DMS114 treated with DMSO at 0.1 percent for 48 hours (cell line): ENCODE data around the gene BAIAP3.

ENCODE experiments used
- DNase-seq: peaks from one replicate; lab custom pipeline; 2025; ENCODE audit not compliant: unreplicated experiment; lab: John Stamatoyannopoulos, UW

The BAIAP3 gene

DNA sequence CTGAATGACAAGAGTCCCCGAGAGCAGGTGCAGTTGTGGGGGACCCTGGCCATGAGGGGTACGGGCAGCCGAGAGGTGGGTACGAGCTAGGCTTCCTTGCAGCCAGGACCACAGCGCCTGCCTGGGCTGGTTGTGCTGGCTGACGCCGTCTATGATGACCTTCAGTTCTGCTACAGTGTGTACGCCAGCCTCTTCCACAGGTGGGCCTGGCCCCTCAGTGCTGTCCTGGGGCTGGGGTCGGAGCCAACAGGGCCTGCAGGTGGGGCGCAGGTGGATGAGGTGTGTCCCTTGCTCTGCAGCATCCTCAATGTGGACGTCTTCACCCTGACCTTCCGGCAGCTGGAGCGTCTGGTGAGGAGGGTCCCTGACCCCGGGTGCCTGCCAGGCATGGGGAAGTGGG lies 11.1 kb downstream of the BAIAP3 start:
- DNase-seq, result no peak

GRCh38 chr16:1345087-1345486 lies 11.6 kb downstream of the BAIAP3 start:
- no peak for DNase-seq

DNA sequence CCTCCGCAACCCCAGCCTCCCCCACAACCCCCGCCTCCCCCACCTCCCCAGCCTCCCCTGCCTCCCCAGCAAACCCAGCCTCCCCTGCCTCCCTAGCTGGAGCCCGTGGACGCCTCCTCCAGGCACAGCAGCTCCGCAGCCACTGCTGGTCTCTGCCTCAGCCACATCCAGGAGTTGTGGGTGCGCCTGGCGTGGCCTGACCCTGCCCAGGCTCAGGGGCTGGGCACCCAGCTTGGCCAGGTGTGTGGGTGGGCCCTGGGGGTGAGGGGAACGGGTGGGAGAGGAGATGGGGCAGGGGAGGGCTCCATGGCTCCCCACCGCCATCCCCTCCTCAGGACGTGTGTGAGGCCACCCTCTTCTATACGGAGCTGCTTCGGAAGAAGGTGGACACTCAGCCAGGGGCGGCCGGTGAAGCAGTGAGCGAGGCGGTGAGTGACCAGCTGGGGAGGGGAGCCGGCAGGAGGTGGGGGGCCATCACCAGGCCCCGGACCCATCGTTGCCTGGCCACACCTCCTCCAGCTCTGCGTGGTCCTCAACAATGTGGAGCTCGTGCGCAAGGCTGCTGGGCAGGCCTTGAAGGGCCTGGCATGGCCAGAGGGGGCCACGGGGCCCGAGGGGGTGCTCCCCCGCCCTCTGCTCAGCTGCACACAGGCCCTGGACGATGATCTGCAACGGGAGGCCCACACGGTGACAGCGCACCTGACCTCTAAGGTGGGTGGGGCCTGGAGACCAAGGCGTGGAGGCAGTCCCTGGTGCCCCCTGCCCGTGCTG lies 12.4 kb downstream of the BAIAP3 start:
- DNase-seq, result no peak

DNA sequence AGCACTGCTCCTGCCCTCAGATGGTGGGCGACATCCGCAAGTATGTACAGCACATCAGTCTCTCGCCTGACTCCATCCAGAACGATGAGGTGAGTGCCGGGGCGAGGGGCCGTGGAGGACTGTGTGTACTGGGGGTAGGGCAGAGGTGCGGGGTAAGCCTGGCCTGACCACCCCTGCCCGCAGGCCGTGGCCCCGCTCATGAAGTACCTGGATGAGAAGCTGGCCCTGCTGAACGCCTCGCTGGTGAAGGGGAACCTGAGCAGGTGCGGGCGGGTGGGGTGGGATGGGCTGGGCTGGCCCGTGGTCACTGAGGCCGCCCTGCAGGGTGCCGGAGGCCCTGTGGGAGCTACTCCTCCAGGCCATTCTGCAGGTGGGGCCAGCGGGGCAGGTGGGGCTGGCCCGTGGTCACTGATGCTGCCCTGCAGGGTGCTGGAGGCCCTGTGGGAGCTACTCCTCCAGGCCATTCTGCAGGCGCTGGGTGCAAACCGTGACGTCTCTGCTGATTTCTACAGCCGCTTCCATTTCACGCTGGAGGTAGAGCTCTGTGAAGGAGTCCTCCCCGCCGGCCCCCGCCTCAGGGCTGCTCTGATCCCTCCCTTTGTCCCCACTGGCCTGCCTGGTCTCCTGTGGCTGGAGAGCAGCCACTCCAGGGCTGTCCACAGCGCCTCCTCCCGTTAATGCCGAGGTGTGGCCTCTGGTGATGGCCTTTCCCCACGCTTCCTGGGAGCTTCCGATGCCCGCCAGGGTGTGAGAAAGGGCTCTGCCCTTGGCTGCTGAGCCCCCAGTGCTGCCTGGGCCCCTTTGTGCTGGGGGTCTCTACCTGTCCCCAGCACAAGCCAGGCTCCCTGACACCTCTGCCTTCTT lies 13.2 kb downstream of the BAIAP3 start:
- no peak for DNase-seq

DNA sequence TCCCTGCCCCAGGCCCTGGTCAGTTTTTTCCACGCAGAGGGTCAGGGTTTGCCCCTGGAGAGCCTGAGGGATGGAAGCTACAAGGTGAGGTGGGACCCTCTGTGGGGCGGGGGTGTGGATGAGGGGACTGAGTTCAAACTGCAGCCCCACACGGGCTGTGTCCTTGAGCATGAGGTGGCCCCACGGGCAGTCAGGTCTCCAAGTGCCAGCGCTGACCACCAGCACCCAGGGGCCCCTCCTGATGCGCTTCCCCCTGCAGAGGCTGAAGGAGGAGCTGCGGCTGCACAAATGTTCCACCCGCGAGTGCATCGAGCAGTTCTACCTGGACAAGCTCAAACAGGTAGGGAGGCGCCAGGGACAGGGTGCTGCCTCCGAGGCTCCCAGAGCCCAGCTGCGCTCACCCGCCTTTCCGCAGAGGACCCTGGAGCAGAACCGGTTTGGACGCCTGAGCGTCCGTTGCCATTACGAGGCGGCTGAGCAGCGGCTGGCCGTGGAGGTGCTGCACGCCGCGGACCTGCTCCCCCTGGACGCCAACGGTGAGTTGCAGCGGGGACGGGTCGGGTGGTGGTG lies 13.9 kb downstream of the BAIAP3 start:
- no peak for DNase-seq

DNA sequence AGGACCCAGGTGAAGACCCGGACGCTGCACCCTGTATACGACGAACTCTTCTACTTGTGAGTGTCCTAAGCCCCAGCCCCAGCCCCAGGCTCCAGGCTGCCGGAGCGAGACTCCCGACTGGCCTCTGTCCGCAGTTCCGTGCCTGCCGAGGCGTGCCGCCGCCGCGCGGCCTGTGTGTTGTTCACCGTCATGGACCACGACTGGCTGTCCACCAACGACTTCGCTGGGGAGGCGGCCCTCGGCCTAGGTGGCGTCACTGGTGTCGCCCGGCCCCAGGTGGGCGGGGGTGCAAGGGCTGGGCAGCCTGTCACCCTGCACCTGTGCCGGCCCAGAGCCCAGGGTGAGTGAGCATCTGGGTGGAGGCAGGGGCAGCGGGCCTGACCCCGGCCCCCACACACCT lies 14.5 kb downstream of the BAIAP3 start:
- no peak for DNase-seq

GRCh38 chr16:1348441-1348840 lies 15.0 kb downstream of the BAIAP3 start:
- no peak for DNase-seq

- DNase-seq, result no peak
These were observed 15.5 kb downstream of the BAIAP3 start for GRCh38 chr16:1348926-1349325.

- DNase-seq, result no peak
These were observed 15.9 kb downstream of the BAIAP3 start for GRCh38 chr16:1349351-1349750.

GRCh38 chr16:1349951-1350350 lies 16.5 kb downstream of the BAIAP3 start:
- no peak for DNase-seq

- DNase-seq, result no peak
These were observed 17.2 kb downstream of the BAIAP3 start for GRCh38 chr16:1350691-1351090.

GRCh38 chr16:1351215-1351581 lies 17.8 kb downstream of the BAIAP3 start:
- no peak for DNase-seq

- peak; percentile 31 for DNase-seq
These were observed 18.3 kb downstream of the BAIAP3 start, which contains the start of the genes GNPTG and TSR3 for GRCh38 chr16:1351582-1352362. Gene GNPTG (plus strand): TSS chr16:1351931. CDS start chr16:1351966, 35 bp downstream. Gene TSR3 (minus strand): TSS chr16:1351878. CDS start chr16:1351804, 74 bp downstream.

- DNase-seq, result no peak
These were observed 21.5 kb downstream of the BAIAP3 start for GRCh38 chr16:1354815-1355540.

GRCh38 chr16:1355591-1355990 lies 22.1 kb downstream of the BAIAP3 start:
- DNase-seq, result no peak

GRCh38 chr16:1356061-1356900 lies 22.8 kb downstream of the BAIAP3 start:
- no peak for DNase-seq

- no peak for DNase-seq
These were observed 24.6 kb downstream of the BAIAP3 start for GRCh38 chr16:1357906-1358566.

DNA sequence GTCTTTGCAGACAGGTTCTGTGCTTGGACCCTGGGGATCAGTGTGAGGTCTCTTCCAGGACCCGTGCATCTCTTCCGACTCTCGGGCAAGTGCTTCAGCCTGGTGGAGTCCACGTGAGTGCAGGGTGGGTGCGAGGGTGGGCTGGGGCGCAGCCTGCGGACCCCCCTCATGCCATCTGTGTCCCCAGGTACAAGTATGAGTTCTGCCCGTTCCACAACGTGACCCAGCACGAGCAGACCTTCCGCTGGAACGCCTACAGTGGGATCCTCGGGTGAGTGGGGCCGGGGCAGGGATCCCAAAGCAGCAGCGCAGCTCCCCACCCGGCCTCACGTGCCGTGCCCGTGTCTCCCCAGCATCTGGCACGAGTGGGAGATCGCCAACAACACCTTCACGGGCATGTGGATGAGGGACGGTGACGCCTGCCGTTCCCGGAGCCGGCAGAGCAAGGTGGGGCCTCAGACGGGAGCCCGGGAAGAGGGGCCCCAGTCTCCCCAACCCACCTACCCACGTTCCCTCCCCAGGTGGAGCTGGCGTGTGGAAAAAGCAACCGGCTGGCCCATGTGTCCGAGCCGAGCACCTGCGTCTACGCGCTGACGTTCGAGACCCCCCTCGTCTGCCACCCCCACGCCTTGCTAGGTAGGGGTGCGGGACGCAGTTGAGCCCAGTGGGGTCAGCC lies 28.4 kb downstream of the BAIAP3 start:
- no peak for DNase-seq
